ENCODE data around the gene LMO7.

LMO7 gene

GRCh38 chr13:75896271-75896670, 260.1 kb downstream of the LMO7 start:
- DNase-seq (ENCODE audit: low spot score), result no peak

GRCh38 chr13:75897386-75897785, 261.3 kb downstream of the LMO7 start:
- no peak for DNase-seq (ENCODE audit: low spot score)

- peak; percentile 49 for DNase-seq (ENCODE audit: low spot score)
Measured at GRCh38 chr13:75901501-75901900, 265.4 kb downstream of the LMO7 start.

- peak; percentile 67 for DNase-seq (ENCODE audit: low spot score)
Measured at GRCh38 chr13:75902166-75903104, 266.3 kb downstream of the LMO7 start.

GRCh38 chr13:75904012-75904411, 267.9 kb downstream of the LMO7 start:
- no peak for DNase-seq (ENCODE audit: low spot score)

GRCh38 chr13:75906315-75906714, 270.2 kb downstream of the LMO7 start:
- no peak for DNase-seq (ENCODE audit: low spot score)

- DNase-seq (ENCODE audit: low spot score), result peak; percentile 64
Measured at GRCh38 chr13:75907044-75907443, 270.9 kb downstream of the LMO7 start.

- DNase-seq (ENCODE audit: low spot score), result peak; percentile 88
Measured at GRCh38 chr13:75908141-75908540, 272.0 kb downstream of the LMO7 start.
